ENCODE measurements around the gene CNN1. TPM values are rescaled to one million over a fixed set of nuclear protein-coding genes. Genes with fewer than 3 reads are reported as not detected.
A peak's percentile ranks its signal among the peaks of the same experiment; 100 is the strongest.

CNN1 gene
- total and polyA plus RNA-seq, 9 of the 15 experiments (the other 6 are each of a cell fraction or from before 2014, with no cell fraction given): 0.23 to 10.6 (median 5.2) TPM

DNA sequence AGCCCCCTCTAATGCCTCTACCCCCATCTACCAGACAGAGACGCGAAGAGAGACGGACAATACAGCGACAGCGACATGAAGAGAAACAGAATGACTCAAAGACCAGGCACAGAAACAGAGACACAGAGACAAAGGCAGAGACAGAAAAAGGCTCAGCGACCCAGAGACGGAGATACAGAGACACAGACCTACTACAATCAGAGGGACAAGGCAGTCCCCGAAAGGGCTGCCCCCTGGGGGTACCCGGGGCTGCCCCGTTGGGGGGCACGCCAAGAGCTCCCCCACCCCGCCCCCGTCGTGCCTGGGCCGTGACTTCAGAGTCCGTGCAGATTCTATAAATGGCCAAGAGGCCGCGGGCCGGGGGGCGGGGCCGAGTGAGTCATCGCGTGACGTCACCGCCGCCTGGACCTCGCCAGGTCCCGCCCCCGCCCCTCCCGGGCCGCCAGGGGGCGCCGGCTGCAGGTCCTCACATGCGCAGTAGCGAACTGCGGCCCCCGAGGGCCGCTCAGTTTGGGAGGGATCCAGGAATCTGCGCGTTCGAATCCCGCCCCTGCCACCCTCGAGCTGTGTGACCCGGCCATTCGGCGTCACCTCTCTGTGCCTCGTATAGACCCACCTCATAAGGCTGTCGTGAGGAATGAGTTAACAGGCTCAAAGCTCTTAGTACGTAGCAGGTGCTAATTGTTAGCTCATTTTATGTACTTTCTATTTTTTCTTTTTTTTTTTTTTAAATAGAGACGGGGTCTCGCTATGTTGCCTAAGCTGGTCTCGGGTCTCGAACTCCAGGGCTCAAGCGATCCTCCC lies 2.7 kb upstream of the CNN1 start (continued):
- TF ChIP-seq, protein P1, sequence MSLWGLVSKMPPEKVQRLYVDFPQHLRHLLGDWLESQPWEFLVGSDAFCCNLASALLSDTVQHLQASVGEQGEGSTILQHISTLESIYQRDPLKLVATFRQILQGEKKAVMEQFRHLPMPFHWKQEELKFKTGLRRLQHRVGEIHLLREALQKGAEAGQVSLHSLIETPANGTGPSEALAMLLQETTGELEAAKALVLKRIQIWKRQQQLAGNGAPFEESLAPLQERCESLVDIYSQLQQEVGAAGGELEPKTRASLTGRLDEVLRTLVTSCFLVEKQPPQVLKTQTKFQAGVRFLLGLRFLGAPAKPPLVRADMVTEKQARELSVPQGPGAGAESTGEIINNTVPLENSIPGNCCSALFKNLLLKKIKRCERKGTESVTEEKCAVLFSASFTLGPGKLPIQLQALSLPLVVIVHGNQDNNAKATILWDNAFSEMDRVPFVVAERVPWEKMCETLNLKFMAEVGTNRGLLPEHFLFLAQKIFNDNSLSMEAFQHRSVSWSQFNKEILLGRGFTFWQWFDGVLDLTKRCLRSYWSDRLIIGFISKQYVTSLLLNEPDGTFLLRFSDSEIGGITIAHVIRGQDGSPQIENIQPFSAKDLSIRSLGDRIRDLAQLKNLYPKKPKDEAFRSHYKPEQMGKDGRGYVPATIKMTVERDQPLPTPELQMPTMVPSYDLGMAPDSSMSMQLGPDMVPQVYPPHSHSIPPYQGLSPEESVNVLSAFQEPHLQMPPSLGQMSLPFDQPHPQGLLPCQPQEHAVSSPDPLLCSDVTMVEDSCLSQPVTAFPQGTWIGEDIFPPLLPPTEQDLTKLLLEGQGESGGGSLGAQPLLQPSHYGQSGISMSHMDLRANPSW (CRISPR knock-in tag; IDR thresholded peaks at IDR 0.05): no peak
- TF ChIP-seq MAZ (CRISPR knock-in tag; conservative IDR thresholded peaks at IDR 0.05 in 1 of 2, IDR thresholded peaks at IDR 0.05 in 1 of 2): peak; percentile 94 to 98
- TF ChIP-seq LEF1 (IDR thresholded peaks at IDR 0.05): no peak
- peak; percentile 69; the same call in 1 of the 2 replicates for TF ChIP-seq GATAD2A (IDR thresholded peaks at IDR 0.05)
- TF ChIP-seq MCM7 (IDR thresholded peaks at IDR 0.05): no peak
- peak; percentile 32; the same call in 1 of the 2 replicates for TF ChIP-seq KLF16 (IDR thresholded peaks at IDR 0.05)
- TF ChIP-seq, protein P2, sequence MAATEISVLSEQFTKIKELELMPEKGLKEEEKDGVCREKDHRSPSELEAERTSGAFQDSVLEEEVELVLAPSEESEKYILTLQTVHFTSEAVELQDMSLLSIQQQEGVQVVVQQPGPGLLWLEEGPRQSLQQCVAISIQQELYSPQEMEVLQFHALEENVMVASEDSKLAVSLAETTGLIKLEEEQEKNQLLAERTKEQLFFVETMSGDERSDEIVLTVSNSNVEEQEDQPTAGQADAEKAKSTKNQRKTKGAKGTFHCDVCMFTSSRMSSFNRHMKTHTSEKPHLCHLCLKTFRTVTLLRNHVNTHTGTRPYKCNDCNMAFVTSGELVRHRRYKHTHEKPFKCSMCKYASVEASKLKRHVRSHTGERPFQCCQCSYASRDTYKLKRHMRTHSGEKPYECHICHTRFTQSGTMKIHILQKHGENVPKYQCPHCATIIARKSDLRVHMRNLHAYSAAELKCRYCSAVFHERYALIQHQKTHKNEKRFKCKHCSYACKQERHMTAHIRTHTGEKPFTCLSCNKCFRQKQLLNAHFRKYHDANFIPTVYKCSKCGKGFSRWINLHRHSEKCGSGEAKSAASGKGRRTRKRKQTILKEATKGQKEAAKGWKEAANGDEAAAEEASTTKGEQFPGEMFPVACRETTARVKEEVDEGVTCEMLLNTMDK (IDR thresholded peaks at IDR 0.05; ENCODE audit: borderline replicate concordance, insufficient read depth, low read depth, low read length, poor library complexity, severe bottlenecking): peak; percentile 100
- TF ChIP-seq MCM5 (IDR thresholded peaks at IDR 0.05; ENCODE audit: low read depth): no peak
- TF ChIP-seq, protein P3, sequence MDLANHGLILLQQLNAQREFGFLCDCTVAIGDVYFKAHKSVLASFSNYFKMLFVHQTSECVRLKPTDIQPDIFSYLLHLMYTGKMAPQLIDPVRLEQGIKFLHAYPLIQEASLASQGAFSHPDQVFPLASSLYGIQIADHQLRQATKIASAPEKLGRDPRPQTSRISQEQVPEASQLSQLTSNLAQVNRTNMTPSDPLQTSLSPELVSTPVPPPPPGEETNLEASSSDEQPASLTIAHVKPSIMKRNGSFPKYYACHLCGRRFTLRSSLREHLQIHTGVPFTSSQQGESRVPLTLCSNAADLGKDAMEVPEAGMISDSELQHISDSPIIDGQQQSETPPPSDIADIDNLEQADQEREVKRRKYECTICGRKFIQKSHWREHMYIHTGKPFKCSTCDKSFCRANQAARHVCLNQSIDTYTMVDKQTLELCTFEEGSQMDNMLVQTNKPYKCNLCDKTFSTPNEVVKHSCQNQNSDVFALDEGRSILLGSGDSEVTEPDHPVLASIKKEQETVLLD (IDR thresholded peaks at IDR 0.05): no peak
- no peak for TF ChIP-seq SPI1 (IDR thresholded peaks at IDR 0.05; ENCODE audit: borderline replicate concordance, low read depth, low read length)
- TF ChIP-seq, protein P4, sequence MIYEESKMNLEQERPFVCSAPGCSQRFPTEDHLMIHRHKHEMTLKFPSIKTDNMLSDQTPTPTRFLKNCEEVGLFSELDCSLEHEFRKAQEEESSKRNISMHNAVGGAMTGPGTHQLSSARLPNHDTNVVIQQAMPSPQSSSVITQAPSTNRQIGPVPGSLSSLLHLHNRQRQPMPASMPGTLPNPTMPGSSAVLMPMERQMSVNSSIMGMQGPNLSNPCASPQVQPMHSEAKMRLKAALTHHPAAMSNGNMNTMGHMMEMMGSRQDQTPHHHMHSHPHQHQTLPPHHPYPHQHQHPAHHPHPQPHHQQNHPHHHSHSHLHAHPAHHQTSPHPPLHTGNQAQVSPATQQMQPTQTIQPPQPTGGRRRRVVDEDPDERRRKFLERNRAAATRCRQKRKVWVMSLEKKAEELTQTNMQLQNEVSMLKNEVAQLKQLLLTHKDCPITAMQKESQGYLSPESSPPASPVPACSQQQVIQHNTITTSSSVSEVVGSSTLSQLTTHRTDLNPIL (CRISPR knock-in tag; IDR thresholded peaks at IDR 0.05): no peak
- TF ChIP-seq POLR2A (conservative IDR thresholded peaks at IDR 0.05): peak; percentile 72
- TF ChIP-seq PHF21A (IDR thresholded peaks at IDR 0.05; ENCODE audit: borderline replicate concordance, low read depth): 0 out of 2 replicates have a peak, but pooled peaks have one; percentile 11
- TF ChIP-seq, protein P5, sequence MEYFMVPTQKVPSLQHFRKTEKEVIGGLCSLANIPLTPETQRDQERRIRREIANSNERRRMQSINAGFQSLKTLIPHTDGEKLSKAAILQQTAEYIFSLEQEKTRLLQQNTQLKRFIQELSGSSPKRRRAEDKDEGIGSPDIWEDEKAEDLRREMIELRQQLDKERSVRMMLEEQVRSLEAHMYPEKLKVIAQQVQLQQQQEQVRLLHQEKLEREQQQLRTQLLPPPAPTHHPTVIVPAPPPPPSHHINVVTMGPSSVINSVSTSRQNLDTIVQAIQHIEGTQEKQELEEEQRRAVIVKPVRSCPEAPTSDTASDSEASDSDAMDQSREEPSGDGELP (CRISPR knock-in tag; IDR thresholded peaks at IDR 0.05; ENCODE audit: borderline replicate concordance): peak; percentile 78
- no peak for TF ChIP-seq GABPB2 (CRISPR knock-in tag; conservative IDR thresholded peaks at IDR 0.05)
- TF ChIP-seq, protein P6, sequence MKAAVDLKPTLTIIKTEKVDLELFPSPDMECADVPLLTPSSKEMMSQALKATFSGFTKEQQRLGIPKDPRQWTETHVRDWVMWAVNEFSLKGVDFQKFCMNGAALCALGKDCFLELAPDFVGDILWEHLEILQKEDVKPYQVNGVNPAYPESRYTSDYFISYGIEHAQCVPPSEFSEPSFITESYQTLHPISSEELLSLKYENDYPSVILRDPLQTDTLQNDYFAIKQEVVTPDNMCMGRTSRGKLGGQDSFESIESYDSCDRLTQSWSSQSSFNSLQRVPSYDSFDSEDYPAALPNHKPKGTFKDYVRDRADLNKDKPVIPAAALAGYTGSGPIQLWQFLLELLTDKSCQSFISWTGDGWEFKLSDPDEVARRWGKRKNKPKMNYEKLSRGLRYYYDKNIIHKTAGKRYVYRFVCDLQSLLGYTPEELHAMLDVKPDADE (conservative IDR thresholded peaks at IDR 0.05; ENCODE audit: control insufficient read depth, low read depth, low read length): peak; percentile 28; the same call in 1 of the 2 replicates
- TF ChIP-seq ADNP (tag; IDR thresholded peaks at IDR 0.05): peak; percentile 100
- TF ChIP-seq ESRRA (IDR thresholded peaks at IDR 0.05; ENCODE audit: borderline replicate concordance, low read depth): peak; percentile 58; the same call in 1 of the 2 replicates
